GM06990 (cell line): ENCODE results near the gene CACNA1F.

Experiments
- DNase-seq: peaks from one replicate; pipeline ENCODE4 v3.0.0-alpha.2; 2011; ENCODE audit not compliant: insufficient read length; ENCODE audit errors: extremely low read depth
- H3K27me3 ChIP-seq: replicated peaks from 2 replicates; pipeline ENCODE4 v1.6.0; 2011; ENCODE audit warnings: low read length; ENCODE audit not compliant: control insufficient read depth, insufficient read depth
- H3K36me3 ChIP-seq: 2 replicates; pipeline ENCODE4 v1.5.1; 2011; ENCODE audit warnings: low read length; ENCODE audit not compliant: control insufficient read depth, insufficient read depth
- H3K4me3 ChIP-seq: replicated peaks from 2 replicates; pipeline ENCODE4 v1.5.1; 2011; ENCODE audit warnings: low read depth, mild to moderate bottlenecking, control low read depth, low read length
- TF ChIP-seq, protein P1 (sequence below): IDR thresholded peaks from 2 replicates; pipeline ENCODE4 v1.5.1; 2011; ENCODE audit warnings: low read length, control low read depth, mild to moderate bottlenecking, inconsistent platforms; ENCODE audit not compliant: insufficient read depth, poor library complexity, severe bottlenecking

CACNA1F gene

DNA sequence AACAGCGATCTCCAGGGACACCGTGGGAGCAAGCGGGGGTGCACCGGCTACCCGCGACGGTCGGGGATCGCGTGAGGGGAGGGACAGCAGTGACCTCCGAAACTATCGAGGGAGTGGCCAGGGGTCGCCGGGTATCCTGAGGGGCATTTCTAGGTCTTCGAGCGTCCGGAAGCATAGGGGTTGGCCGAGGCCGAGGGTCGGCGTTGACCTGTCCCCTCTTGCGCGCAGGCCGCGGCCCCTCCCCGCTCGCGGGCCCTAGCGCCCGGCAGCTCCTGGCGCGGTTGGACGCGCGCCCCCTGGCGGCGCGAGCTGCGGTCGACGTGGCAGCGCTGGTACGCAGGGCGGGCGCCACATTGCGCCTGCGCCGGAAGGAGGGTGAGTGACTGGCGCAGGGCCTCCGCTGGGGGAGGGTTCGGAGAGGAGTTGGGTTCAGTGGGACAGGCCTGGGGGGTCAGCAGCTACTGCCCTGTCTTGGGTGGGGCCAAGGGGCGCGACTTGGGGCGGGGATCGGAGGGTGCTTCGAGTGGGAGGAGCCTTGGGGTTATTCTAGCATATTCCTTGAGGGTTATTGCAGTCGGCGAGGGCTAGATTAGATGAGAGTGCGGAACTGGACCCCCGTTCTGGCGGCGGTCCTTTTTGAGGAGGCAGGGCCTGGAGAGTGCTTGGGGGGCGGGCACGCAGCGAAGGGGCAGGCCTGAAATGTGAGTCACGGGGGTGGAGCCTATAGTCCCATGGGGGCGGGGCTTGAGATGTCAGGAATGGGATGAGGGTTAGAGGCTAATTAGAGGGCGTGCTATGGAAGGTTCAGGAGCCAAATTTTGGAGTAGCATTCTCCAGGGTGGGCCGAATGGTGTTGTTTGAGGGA, 69.4 kb downstream of the CACNA1F start:
- H3K36me3 ChIP-seq = no peaks in the 10 kb centered on the region
- DNase-seq = peak; percentile 87
- TF ChIP-seq, protein P1, sequence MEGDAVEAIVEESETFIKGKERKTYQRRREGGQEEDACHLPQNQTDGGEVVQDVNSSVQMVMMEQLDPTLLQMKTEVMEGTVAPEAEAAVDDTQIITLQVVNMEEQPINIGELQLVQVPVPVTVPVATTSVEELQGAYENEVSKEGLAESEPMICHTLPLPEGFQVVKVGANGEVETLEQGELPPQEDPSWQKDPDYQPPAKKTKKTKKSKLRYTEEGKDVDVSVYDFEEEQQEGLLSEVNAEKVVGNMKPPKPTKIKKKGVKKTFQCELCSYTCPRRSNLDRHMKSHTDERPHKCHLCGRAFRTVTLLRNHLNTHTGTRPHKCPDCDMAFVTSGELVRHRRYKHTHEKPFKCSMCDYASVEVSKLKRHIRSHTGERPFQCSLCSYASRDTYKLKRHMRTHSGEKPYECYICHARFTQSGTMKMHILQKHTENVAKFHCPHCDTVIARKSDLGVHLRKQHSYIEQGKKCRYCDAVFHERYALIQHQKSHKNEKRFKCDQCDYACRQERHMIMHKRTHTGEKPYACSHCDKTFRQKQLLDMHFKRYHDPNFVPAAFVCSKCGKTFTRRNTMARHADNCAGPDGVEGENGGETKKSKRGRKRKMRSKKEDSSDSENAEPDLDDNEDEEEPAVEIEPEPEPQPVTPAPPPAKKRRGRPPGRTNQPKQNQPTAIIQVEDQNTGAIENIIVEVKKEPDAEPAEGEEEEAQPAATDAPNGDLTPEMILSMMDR = peak; percentile 23
- H3K4me3 ChIP-seq = peak overlapping the region; percentile 52
- H3K27me3 ChIP-seq = no peaks in the 10 kb centered on the region

DNA sequence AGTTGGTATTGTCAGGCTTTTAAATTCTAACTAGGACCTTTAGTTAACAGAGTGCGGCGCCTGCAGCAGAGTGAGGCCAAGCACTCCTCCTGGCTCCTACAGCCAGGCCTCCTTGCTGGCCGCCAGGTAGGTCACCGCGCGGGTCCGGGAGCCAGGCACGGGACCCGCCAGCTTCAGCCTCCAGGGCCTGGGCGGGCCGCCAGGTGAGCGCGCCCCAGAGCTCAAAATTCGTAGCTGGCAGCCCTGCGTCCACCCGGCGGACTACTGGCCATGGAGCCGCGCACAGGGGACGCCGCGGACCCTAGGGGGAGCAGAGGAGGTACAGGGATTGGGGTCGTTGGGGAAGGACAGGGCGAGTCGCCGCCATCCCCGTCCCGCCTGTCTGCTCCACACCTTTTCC, 70.5 kb downstream of the CACNA1F start, which contains the start of gene MAGIX:
MAGIX (plus strand) TSS at position 139 of the 400 bp plus-strand sequence; CDS start at position 271, 132 bp downstream.
- Histone ChIP-seq H3K4me3 (peak within 1 kb of the TSS; percentile 52), H3K36me3 (no peaks in the 10 kb centered on the region), H3K27me3 (no peaks in the 10 kb centered on the region)
- TF ChIP-seq, protein P1 = no peak
- no peak for DNase-seq

DNA sequence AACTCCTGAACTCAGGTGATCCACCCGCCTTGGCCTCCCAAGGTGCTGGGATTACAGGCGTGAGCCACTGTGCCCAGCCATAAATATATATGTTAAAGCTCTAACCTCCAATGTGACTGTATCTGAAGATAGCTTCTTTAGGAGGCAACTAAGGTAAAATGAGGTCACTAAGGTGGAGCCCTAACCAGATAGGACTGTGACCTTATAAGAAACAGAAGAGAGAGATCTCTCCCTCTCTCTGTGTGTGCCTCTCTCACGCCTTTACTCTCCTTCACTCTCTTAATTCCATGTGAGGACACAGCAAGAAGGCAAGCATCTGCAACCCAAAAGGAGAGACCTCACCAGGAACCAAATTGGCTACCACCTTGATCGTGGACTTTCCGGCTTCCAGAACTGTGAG, 71.5 kb downstream of the CACNA1F start:
- no peaks in the 10 kb centered on the region for H3K36me3 ChIP-seq
- no peak overlapping the region for H3K4me3 ChIP-seq
- no peaks in the 10 kb centered on the region for H3K27me3 ChIP-seq
- TF ChIP-seq, protein P1 = no peak
- no peak for DNase-seq

GRCh38 chrX:49160908-49161307, 72.2 kb downstream of the CACNA1F start:
- Histone ChIP-seq H3K27me3 (no peaks in the 10 kb centered on the region), H3K36me3 (no peaks in the 10 kb centered on the region), H3K4me3 (no peak overlapping the region)
- TF ChIP-seq, protein P1 = no peak
- DNase-seq = no peak

- Histone ChIP-seq H3K4me3 (no peak overlapping the region), H3K36me3 (no peaks in the 10 kb centered on the region), H3K27me3 (no peaks in the 10 kb centered on the region)
- TF ChIP-seq, protein P1 = no peak
- DNase-seq = no peak
These were observed 75.9 kb downstream of the CACNA1F start for GRCh38 chrX:49157194-49157593.
